Fibroblast of gingiva (primary cell): ENCODE measurements around the gene CYS1.
"Not testable (repeated sequence)": the region's sequence is repeated elsewhere in the genome, so short reads cannot be mapped to it uniquely, and the experiment has no call there.

Experiments used
- DNase-seq: peaks from one replicate; pipeline ENCODE4 v3.0.0-alpha.2; 2011; ENCODE audit warnings: low read depth

CYS1 gene

DNA sequence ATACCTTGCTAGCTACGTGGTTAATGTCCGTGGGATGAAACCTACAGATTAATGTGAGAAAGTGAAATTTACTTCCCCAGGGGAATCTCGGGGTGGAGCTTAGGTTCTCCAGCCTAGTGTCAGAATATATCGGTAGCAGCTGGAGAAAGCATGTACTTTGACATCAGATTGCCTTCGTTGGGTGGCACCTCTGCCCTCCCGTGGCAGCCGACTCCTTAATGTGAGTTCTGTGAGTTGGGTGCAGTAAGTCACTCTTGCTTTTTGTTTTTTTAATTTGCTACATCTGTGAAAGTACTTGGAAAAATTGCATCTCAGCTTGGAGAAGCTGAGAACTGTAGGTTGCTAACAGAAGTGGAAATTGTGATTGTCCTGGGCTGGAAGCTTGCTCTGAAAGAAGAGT, 33.3 kb downstream of the CYS1 start:
- DNase-seq = no peak

DNA sequence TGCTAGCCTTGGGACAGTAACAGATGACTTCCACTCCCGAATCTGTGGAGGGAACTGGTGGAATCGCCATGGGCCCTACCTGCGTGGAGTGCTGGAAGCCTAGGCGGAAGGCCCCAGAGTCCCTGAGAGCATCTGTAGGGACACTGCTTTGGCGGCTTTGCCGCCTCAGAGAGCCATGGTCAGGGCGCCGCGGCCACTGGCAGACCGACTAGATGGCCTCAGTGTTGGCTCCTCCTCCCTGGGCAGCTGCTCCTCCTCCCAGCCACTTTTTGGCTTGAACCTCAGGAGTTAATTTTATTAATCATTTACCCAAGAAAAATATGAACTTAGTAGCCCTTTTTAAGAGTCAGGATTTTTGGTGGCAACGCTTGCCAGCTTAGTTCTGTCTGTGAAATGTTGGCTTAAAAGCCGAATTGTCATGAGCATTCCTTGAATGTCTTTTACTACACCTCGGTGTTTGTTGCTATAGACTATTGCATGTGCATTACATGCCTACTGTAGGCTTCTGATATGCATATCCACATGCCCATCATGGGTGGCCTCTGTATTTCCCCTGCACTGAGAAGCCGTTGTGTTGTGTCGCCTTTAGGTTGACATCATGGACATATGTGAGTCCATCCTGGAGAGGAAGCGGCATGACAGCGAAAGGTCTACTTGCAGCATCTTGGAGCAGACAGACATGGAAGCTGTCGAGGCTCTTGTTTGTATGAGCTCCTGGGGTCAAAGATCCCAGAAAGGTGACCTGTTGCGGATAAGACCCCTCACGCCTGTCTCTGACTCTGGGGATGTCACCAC, 34.5 kb downstream of the CYS1 start:
- no peak for DNase-seq

DNA sequence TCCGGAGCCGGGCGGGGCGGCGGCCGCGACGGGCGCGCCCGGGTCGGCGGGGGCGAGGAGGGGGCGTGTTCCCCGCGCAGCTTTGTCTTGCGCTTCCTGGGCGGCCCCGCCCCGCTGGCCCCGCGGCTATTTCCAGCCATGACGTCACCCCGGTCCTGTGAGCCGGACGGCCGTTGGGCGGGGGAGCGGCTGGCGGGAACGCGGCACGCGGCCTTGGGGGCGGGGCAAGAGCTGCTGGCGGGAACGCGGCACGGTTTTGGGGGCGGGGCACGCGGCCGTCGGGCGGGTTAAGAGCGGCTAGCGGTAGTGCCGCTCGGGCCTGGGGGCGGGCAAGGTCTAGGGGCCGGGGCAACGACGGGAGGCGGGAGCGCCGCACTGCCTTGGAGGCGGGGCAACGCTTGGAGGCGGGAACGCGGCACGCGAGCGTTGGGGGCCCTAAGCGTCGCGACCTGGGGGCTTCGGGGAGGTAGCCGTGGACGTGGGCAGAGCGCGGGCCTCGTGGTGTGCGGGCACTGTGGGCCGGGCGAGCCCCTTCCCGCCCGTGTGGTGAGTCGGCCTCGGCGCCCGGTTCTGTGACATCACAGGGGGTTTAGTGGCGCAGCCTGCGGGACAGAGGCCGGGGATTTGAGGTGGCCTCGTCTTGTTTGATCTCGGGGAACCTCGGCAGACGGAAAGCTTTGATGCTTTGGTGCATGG, 36.2 kb downstream of the CYS1 start:
- DNase-seq = peak; percentile 90

DNA sequence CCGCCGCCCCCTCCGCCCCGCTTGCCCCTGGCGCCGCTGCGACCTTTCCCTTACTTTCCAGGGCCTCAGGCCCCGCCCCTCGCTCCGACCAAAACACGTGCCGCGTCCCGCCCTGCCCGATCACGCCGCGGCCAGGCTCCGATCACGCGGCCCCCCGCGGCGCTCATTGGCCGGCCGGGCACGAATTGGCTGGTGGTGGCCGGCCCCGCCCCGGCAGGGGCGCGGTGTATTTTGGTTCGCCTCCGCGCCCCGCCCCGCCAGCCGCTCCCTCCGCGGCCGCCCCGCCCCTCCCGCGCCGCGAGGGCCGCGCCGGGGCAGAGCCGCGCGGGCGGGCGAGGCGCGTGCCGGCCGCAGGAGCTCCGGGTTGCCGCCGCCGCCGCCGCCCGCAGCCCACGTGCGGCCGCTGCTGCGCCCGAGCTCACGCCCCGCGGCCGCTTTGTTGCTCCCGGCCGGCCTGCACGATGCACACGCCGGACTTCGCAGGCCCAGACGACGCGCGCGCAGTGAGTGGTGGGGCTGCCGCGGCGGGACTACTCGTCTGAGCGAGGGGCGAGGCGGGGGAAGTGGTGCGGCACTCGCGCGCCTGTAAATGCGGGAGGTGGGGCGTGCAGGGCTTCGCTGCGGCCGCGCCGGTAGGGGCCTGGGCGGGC, 36.8 kb downstream of the CYS1 start, which contains the start of gene KLF11:
TSS of gene KLF11 (plus strand) at position 295 of the 650 bp plus-strand sequence. CDS start at position 462, 167 bp downstream.
- peak; percentile 84 for DNase-seq

DNA sequence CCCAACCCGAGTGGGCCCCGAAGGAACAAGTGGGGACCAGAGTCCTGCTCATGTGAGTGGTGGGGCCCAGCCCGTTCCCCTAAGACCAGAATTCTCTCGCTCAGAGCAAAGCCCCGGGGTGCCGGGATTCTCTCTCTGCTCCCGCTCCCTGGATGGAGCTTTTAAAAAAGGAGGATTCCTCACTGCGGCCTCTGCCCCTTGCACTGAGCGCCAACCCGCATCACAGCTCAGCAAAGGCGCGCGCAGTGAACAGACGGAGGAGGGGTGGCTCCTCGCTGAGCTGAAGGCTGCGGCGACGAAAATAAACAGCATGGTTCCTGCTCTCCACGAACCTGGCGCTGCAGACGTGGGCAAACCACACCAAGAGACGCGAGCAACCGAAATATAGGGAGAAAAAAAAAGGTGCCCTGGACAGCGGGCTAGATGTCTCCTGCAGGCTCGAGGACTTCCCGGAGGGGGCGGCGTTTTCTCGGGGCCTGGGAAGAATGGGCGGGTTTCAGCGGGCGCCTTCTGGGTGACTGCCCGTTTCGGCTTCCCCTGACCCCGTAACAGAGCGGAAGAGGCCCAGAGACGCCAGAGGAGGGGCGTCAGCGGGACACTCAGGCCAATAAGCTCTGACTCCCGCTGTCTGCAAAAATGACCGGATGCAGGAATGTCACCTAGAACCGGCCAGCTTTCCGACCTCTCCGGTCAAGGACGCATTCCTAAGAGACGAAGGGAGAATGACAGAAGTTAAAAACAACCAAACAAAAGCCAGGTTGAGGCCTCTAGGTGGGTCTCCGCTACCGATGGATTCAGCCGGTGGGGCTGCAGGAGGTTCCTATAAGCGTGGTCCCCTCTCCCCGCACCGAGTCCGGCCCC, 37.7 kb downstream of the CYS1 start:
- peak; percentile 50 for DNase-seq

DNA sequence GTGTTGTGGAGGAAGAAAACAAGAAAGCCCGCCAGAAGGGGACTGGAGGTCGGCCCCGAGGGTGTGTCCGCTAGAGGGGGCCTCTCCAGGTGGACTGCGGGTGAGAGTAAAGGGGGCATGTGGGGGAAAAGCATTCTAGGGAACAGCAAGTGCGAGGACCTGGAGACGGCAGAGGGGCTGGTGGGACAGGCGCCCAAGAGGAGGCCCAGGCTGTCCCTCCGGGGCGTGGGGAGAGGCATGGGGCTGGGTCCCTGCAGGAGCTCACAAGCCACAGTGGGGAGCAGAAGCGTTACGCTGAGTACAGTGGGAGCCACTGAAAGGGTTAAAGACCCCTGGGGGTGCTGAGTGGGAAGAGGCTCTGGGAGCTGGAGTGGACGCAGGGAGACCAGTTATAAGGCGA, 38.5 kb downstream of the CYS1 start:
- no peak for DNase-seq

DNA sequence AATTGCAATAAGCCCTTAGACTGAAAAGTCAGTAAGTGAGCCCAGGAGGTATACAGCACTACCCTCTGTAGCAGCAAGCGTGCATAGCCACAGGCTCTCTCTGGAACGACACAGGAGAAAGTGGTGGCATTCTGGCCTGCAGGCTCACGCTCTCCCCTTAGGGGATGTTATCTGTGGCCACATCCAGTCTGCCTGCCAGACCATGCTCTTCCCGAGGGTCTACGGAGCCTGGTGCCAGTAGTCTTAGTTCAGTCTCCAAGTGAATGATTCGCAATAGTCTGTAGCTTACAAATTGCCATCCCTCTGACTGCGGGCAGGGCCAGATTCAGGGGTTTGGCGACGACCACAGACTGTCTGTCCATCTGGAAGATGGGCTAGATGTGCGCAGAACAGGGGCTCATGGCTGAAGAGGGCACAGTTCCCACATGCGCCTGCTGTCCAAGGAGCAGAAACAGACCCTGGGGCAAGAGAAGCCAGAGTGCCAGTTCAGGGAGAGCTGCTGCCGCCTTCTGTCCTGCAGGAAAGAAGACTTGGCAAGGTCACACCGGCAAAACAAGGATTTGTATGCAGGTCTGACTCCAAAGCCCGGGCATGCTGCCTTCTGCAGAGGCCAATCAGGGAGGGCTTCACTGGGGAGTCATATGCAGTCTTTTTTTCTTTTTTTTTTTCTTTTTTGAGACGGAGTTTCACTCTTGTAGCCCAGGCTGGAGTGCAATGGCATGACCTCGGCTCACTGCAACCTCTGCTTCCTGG, 40.4 kb downstream of the CYS1 start:
- peak; percentile 57 for DNase-seq

DNA sequence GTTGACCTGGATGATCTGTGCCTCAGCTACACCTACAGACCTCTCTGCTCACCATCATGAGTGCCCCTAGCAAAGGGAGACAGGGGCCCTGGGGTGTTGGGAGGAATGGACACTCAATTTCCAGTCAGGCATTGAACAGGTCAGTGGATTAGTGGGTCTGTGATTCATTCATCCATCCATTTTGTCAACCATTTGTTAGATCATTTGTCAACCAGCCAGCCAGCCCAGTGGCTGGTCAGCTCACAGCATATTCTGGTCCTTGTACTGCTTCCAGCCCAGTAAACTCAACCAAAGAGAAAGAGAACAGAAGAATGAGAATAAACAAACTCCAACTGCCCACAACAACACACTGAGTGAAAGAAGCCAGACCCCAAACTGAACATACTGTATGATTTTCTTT, 41.5 kb downstream of the CYS1 start:
- no peak for DNase-seq

DNA sequence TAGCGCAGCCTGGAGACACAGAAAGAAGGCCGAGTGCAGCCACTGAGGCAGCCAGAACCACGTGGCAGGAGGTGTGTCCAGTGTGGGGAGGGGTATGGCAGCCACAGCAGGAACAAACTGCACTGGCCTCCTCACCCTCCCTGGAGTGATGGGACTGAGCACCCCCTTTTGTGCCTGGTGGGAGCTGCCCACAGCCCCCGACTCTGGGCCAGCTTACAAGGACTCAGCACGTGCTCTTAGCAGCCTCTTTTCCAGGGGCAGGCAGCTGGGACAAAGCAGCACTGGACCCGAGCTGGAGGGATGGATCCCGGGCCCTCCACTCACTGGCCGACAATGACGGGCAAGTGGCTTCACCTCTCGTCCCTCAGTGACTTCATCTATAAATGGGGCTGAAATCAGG, 42.1 kb downstream of the CYS1 start:
- DNase-seq = no peak

DNA sequence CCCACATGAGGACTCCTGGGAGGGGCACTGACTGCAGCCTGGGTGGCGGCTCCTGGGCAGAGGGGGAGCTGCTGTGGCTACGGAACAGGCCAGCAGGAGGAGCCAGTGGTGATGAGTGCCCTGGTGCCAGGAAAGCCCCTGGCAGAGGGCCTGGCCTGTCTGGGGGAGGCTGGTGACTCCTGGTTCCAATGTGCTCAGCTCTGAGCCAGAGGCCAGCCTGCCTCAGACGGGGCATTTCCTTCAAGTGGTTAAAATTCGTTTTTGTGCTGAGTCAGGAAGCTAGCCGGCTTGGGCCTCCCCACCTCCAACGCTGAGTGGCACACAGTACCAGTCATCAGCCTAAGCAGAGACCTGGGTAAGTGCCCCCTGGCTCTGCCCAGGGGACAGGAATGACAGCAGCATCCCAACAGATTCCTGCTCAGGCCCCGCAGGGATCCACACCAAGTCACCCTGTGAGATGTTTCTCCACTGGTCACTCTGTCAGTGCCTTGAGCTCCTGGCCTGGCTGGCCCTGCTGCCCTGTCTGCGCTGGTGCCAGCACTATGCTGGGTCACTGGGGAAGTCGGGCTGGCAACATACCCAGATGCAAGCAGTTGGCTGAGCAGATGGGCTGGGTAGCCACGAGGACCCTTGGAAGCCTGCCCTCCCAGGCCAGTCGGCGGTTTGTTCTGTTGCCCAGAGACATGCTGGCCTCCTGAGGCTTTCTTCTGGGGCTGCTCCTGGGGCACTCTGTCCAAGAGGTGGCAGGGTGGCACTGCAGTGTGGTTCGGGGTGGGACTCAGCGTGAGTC, 43.9 kb downstream of the CYS1 start:
- peak; percentile 90 for DNase-seq

DNA sequence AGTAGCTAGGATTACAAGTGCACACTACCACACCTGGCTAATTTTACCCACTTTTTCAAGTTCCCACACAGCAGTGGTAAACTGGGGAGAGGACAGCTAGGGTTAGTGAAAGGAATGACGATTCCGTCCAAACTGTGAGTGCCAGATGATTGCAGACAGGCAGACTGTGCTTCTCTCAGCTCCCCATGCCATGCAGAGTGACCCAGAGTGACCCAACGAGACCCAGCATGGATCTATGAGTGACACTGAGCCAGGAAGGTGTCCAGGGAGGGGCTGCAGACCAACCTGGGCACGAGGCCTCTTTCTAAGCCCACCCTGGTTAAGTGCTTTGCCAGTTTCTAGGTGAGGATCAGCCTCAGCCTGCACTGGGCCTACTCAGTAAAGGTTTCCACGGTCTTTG, 44.6 kb downstream of the CYS1 start:
- no peak for DNase-seq

DNA sequence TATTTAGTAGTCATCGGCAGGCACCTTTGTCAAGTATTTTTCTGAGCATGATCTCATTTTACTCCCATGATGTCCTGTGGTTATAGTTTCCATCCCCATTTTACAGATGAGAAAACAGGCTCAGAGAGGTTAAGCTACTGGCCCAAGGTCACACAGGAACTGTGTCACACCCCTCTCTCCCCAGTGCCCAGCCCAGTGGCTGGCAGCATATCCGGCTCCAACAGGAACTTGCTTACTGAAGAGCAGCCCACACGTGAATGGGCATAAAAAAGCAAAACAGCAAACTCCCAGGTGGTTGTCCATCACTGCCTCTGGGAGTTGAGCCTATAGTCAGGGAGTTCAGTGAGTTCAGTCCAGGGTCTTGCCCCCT, 45.2 kb downstream of the CYS1 start:
- DNase-seq = no peak

DNA sequence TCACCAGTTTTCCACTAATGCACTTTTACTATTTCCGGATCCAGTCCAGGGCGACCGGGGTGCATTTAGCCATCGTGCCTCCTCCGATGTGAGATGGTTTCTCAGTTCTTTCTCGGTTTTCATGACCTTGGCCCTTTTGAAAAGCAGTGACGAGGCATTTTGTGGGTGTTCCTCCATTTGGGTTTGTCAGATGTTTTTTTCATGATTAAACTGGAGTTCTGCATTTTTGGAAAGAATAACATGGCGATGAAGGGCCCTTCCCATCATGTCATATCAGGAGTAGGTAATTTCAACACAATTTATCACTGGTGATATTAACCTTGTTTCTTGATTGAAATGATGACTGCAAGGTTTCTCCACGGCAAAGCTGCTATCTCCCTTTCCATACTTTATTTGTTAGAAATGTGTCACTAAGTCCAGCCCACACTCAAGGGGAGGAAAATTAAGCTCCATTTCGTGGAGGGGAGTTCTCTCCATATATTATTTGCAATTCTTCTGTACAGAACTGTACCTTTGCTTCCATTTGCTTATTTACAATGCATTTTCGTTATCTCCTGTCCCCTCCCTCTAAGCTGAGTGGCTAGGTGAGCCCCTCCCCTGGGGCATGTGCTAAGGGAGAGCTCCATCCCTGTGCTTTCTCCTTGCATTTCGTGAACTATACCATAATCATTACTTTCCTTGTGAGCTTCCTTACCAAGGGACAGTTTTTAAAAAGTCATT, 45.7 kb downstream of the CYS1 start:
- no peak for DNase-seq

DNA sequence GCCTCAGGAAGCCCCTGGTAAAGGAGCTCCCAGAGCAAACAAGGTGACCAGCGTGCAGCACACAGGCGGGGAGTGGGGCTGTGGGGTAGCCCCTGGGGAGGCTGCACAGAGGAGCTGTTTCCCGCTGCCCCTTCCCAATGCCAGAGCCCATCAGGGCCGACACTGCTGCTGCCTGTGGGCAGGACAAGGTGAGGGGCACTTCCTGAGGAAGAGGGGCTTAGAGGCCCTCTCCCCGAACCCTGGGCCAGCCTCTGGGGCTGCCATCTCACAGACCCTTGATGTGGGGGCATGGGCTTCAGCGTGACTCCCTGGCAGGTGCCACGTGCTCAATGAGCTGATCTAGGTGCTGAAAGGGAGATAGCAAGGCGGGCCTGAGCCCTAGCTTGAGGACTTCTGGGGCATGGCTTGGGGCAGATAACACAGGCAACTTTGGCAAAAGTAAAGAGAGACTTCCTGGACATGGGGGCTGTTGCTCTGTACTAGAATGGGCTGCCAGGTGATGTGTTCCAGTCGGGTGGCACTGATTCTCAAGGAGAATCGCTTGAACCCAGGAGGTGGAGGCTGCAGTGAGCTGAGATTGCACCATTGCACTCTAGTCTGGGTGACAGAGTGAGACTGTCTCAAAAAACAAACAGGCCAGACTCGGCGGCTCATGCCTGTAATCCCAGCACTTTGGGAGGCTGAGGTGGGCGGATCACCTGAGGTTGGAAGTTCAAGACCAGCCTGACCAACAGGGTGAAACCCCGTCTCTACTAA, 46.8 kb downstream of the CYS1 start:
- DNase-seq = no peak

DNA sequence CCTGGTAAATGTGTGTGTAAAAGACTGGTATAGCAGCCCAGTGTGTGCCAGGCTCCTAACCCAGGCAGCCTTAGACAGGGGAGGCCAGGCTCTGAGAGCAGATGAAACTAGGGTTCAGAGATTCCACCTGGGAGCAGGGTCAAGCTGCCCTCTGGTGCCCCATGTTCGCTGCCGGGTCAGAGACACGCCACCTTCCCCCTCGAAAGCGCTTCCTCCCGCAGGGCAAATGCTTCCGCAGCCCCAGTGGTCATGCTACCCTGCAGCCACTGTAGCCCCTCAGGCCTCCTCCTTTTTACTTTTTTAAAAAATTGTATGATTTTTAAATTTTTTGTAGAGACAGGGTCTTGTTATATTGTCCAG, 47.5 kb downstream of the CYS1 start:
- DNase-seq = no peak

DNA sequence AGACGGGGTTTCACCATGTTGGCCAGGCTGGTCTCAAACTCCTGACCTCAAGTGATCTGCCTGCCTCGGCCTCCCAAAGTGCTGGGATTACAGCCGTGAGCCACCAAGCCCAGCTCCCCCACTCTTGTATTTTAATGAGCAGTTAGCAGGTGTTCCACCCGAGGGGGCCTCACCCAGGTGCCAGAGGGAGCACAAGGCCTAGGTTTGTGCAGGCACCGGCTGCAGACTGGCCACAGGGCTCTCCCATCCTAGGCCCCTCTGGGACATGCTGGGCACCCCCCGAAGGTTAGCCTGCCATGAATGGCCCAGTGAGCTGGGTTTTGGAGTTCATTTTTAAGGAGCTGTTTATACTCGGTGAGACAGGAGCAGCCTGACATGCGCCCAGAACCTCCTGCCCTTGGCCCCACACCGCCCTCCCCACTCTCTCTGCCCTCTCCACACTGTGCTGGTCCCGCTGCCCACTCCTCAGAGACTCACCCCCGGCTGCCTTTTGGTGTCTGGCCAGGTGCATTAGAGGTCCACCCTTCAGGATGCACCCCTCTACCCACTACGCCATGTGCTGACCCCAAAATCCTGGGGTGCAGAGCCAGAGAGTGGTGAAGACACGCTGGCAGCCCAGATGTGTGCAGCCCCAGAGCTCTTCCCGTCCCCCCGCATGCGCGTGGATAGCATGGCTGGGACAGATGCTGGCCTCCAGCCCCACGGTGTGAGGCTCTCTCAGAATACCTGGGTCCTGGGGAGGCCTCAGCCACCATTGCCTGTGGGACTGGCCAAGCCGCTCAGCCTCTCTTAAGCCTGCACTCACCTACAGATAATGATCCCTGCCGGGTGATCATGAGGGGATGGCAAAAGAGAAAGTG, 48.1 kb downstream of the CYS1 start:
- DNase-seq = no peak

DNA sequence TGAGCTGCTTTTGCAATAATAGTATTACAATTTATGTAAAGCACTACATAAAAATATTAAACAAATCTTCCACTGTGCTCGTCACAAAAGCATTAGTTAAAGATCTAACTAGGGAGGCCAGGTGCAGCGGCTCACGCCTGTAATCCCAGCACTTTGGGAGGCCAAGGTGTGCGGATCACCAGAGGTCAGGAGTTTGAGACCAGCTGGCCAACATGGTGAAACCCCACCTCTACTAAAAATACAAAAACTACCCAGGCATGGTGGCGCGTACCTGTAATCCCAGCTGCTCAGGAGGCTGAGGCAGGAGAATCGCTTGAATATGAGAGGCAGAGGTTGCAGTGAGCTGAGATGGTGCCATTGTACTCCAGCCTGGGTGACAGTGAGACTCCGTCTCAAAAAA, 49.4 kb downstream of the CYS1 start:
- not testable (repeated sequence) for DNase-seq

DNA sequence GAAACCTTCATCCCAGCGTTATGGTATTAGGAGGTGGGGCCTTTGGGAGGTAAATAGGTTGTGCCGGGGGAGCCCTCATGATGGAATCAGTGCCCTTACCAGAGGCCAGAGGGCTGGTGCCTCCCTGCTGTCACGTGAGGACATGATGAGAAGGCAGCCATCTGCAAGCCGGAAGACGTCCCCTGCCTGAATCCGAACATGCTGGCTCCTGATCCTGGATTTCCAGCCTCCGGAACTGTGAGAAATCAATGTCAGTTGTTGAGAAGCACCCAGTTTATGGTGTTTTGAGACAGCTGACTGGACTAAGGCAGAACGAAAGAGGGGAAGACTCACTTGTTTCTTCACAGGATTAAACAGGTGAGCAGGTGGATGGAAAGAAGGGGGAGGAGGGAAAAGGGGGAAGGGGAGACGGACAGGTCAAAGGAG, 49.9 kb downstream of the CYS1 start:
- no peak for DNase-seq
